Umbilical cord (tissue), 2 donors: ENCODE data around the gene CMC1. TPM values are rescaled to one million over a fixed set of nuclear protein-coding genes. Genes with fewer than 3 reads are reported as not detected.

Experiments
- DNase-seq: peaks from one replicate; pipeline ENCODE4 v3.0.0-alpha.2; 2015; ENCODE audit warnings: low spot score
- total RNA-seq: library from RNA; depleted of rRNA; stranded (reverse); fragments of >200 nt; gene quantifications from one replicate; pipeline ENCODE4 v1.2.3, GENCODE V29; 2014; ENCODE audit warnings: low replicate concordance; ENCODE audit not compliant: insufficient read depth

CMC1 gene
- total RNA-seq, 1 donor from 2014 or later, result 15.2 TPM

DNA sequence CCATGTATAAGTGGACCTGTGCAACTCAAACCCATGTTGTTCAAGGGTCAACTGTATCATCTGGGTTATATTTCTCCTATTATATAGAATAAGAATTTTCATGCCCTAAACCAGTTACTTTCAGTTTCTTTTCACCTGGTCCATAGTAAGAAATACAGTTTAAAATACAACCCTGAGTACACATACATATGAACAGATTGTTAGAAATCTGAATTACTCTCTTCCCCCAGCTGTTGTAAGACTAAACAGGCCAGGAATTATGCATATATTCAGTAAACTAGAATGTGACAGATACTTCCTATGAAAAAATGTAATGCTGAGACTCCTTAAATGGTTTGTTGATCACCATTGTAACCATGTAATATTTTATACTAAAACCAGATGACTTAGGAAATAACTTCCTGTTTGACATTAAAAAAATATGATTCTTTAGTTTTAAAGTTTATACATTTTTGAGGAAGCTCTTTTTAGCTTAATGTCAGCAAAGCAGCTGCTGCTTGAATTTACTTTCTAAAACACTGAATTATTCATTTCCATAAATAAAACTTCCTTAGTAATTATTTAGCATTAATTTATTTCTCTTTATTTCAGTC is 54.6 kb downstream of the CMC1 start:
- DNase-seq, result no peak

- DNase-seq, result no peak
These were observed 58.3 kb downstream of the CMC1 start for GRCh38 chr3:28299705-28300104.

DNA sequence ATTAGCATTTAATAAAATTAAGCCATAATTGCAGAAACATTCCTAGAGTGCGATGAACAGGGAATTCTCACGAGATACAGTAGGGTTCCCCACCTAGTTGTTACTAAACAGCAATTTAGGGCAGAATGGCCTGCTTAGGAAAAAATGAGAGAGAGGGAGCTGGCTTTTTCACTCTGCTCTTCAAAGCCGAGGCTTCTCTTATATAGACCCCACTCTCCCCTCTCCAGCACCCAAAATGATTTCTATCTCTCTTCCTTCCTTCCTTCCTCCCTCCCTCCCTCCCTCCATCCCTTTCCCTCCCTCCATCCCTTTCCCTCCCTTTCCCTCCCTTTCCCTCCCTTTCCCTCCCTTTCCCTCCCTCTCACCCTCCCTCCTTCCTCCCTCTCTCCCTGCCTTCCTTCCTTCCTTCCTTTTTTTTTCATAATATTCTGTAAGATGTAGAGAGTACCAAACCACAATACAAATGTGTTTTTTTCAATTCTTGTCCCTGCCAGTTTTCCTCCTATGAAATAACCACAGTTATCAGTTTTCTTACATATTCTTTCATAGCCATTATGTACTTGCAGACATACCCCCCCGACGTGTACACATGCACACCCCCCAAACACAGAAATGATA is 59.0 kb downstream of the CMC1 start:
- DNase-seq, result no peak

GRCh38 chr3:28301688-28302087 is 60.3 kb downstream of the CMC1 start:
- DNase-seq, result no peak

- DNase-seq, result no peak
These were observed 66.8 kb downstream of the CMC1 start for GRCh38 chr3:28308196-28308595.

DNA sequence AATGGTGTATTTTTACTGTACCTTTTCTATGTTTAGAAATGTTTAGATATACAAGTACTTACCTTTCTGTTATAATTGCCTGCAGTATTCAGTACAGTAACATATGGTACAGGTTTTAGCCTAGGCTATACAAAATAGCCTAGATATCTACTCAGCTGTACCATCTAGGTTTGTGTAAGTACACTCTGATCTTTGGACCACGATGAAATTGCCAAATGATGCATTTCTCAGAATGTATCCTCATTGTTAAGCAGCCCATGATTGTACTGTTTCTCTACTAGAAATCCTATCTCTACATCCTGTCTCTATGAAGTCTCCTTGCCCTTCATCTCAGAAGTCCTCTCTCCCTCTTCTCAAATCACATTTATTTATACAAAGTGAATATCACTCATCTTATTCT is 74.3 kb downstream of the CMC1 start:
- DNase-seq, result no peak

GRCh38 chr3:28316226-28316625 is 74.8 kb downstream of the CMC1 start:
- DNase-seq, result no peak

- DNase-seq, result peak; percentile 10
These were observed 76.1 kb downstream of the CMC1 start for GRCh38 chr3:28317438-28318022.

GRCh38 chr3:28320981-28321380 is 79.6 kb downstream of the CMC1 start:
- DNase-seq, result no peak

- DNase-seq, result no peak
These were observed 81.0 kb downstream of the CMC1 start for GRCh38 chr3:28322464-28322863.

DNA sequence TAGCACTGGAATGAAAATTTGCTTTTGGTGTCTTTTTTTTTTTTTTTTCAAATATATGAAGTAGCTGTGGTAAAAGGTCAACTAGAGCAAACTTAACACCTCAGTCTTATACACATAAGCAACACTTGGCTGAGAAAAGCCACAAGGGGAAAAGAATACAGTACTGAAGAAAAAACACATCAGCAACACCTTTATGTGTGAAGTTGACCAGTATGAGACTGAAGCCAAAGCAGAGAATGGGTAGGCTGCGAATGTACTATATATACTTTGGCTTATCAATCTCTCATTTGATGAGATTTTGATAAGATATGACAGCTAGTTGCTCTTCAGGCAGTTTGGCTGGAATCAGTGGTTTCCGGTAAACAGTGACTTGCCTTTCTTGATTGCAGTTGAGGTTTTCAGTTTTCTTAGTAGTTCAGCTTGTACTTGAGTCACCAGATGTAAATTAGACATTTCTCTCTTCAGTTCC is 85.1 kb downstream of the CMC1 start:
- no peak for DNase-seq

DNA sequence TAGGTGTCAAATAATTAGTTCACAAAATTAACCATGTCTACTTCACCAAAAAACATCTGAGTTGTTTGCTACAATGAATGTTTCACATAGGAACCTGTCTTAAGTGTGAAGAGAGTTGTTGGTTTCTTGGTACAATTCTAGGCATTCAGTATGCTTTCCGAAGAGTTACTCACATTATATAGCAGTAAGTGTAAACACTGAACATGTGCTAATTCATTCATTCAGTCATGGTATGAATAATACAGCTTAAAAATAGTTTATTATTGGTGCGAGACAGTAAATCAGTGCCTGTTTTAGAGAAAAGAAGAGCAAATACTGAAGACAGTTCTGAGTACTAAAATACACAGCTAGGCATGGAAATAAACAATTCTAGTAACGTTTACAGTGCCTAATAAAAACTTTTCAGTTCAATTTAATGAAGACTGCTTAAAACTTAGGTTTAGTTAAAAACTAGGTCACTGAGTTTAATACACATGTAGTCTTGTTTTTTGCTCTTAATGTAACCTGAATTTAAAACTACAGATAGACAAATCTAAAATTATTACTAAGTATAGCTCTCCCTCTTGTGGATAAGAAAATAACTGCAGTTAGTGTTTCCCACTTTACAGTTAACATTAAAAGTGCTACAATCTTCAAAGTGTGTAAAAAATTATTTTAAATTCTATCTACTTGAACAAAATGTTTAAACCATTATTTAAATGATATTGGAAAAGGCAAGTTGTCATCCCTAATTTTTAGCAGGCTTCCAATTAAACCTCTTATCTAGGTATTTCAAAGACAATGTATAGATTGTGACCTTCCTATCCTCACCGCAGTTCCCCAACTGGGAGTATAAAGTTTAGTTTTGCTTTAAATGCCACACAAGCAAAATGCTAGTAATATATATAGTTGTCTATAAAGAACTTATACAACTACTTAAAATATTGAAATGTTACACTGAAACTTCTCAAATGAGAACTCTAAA is 87.1 kb downstream of the CMC1 start:
- peak; percentile 33 for DNase-seq

DNA sequence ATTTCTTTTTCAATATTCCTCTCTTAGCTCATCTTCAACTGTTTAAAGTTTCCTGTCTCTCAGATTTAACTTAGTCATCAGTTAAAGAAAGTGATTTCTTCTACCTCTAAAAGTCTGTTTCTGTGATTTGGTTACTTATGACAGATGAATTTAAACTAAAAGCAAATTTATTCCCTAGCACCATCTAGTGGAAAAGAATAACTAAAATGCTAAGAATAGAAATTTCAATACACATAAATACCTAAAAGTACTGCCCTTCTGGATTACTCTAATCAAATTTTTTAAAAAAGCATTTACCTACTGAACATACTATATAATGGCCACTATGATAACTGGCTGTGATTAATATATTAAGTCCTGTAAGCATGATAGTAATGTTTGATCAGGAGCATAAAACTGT is 93.1 kb downstream of the CMC1 start:
- DNase-seq, result no peak

DNA sequence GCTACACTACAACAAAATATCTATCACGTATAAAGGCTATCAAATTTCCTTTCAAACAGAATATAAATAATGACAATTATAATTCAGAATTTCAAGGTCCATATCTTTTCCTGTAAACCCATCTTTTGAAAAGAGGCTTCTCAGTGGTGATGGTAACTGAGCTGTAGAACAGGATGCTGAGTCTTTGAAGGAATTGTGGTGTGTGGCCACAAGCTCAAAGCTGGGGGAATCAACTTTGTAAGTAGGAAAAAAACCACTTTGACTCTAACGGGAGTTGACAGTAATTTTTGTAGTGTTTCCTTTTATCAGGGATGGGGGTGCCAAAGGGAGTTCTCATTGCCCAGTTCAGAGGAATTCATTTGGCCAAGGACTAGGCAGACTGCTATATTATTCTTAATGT is 93.8 kb downstream of the CMC1 start:
- no peak for DNase-seq

DNA sequence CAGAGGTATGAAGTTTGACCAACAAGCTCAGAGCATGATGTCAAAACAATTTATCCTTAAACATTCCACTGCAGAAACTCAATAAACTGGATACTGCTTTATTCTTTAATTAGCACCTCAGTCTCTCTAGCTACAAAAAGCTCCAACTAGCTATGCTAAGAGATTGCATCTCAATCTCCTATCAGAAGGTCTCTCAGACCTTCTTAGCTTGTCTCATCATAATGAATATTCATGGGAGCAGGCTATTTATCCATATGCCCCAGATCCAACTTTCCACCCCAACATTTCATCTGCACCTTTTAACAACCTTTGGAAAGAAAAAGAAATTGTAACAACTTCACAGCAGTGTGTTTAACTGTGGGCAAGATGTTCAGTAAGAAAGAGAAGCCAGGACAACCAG is 95.8 kb downstream of the CMC1 start:
- no peak for DNase-seq

DNA sequence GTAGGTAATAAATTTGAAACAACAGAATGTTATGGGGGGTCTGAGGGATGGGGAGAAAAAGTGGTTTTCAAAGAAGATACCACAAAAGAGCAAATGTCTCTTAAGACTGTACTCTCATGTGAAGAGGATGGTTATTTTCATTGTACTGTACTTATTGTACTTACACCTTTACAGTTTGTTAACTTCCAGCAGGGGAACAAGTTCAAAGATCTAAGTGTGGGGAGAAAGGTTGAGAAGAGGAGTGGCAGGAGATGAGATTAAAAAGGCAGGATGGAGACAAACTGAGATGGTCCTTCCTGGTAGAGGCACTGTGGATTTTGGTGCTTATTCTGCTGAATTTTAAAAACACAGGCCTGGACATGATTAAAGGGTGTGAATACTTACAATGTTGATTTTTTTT is 101.7 kb downstream of the CMC1 start:
- DNase-seq, result no peak

GRCh38 chr3:28345690-28346089 is 104.3 kb downstream of the CMC1 start:
- no peak for DNase-seq

DNA sequence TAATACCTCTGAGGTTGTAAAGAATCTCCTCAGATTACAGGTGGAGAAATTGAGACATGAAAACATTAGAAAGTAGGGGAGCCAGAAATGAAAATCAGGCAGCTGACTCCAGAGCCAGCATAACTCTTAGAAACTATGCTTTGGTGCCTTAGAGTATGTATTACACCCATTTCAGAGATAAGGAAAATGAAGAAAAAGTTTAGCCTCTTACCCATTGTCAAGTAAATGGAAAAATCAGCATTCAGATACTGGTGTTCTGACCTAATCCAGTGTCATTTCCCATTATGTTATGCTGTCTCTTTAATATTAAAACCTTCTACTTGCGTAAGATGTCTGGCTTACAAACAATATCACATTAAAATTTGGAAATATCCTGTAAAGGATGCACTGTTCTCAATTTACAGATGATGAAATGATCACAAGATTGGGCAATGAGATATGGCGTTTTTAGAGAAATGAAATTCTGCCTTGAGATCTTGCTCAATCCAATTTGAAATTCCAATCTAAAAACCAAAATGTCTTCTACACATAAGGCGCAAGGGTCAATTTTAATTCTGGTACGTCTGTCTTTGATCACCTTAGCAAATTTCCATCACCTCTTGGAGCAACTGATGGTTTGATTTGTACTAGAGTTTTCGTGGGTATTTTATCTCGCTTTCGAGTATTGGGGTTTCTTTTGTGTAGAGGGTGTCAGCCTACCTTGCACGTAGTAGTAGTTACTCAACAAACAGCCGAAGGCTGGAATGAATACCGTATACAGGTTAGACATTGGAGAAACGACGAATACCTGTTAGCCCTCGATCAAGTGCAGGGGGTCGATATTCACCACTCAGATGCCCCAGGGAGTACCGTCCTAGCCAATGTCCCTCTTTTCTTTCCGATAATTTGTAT is 106.2 kb downstream of the CMC1 start:
- DNase-seq, result peak; percentile 11

GRCh38 chr3:28348265-28348628 is 106.8 kb downstream of the CMC1 start:
- DNase-seq, result no peak

- DNase-seq, result peak; percentile 98
These were observed 107.4 kb downstream of the CMC1 start, which contains the start of the genes AZI2 and ZCWPW2 for GRCh38 chr3:28348629-28349468. AZI2 (minus strand) TSS chr3:28348824; CDS start chr3:28340617, 8,207 bp downstream. ZCWPW2 (plus strand) TSS chr3:28348721; CDS start chr3:28413069, 64,348 bp downstream.
